Ovary (tissue), 9 donors: Measurements from ENCODE around the gene SLC9A9. TPM values are rescaled to one million over a fixed set of nuclear protein-coding genes. Genes with fewer than 3 reads are reported as not detected.

Experiments used
- DNase-seq, 5 donors: peaks; one replicate each; pipeline ENCODE4 v3.0.0-alpha.2; 2019 to 2020
- H3K27ac ChIP-seq, 2 donors: fragments of 200-600 bp; one replicate each; pipeline versions ENCODE4 v1.5.1 to v1.8.0; 2019 to 2022
- H3K27me3 ChIP-seq: fragments of 200-600 bp; one replicate; pipeline ENCODE4 v1.8.0; 2022
- H3K36me3 ChIP-seq: fragments of 200-600 bp; sonication (generic); one replicate; pipeline ENCODE4 v1.5.1; 2019
- H3K4me1 ChIP-seq: one replicate; pipeline ENCODE4 v1.8.1; 2013; ENCODE audit warnings: mild to moderate bottlenecking, moderate library complexity; ENCODE audit not compliant: insufficient read depth
- H3K4me3 ChIP-seq: fragments of 200-600 bp; sonication (generic); one replicate; pipeline ENCODE4 v1.5.1; 2017
- H3K9me3 ChIP-seq, 2 donors: fragments of 200-600 bp in 1 of 2; sonication (generic) in 1 of 2; one replicate each; pipeline versions ENCODE4 v1.5.1 to v1.8.1; 2013 to 2019; ENCODE audit warnings: mild to moderate bottlenecking in 1 of 2, moderate library complexity in 1 of 2
- CTCF ChIP-seq, 3 donors: fragments of 450-650 bp in 2 of 3; fragments of 200-600 bp in 1 of 3; IDR thresholded peaks; one replicate each; pipeline versions ENCODE4 v1.5.1 to v1.8.0; 2016 to 2022; ENCODE audit warnings: antibody characterized with exemption in 3 of 3, mild to moderate bottlenecking in 1 of 3
- EP300 ChIP-seq: sonication (generic); formaldehyde crosslinking; IDR thresholded peaks from one replicate; pipeline ENCODE4 v1.6.1; 2017; ENCODE audit warnings: antibody characterized with exemption
- POLR2A ChIP-seq: fragments of 450-650 bp; IDR thresholded peaks from one replicate; pipeline ENCODE4 v1.6.1; 2017; ENCODE audit warnings: antibody characterized with exemption, mild to moderate bottlenecking, moderate library complexity
- WGBS, 3 donors: extraction: QIAGEN DNeasy Blood & Tissue Kit in 1 of 3; methylation state at CpG; one replicate each; pipeline versions ENCODE4 v1.1.5 to v1.1.7; 2013 to 2017; 5-methylcytosine and 5-hydroxymethylcytosine counted together
- intact Hi-C, 4 donors: fragments of 100-400 bp; cut with DNase I; formaldehyde crosslinking; loops; one replicate each; pipeline versions ENCODE4 v1.11.0 to v1.15.1; 2022 to 2023
- polyA plus RNA-seq, 2 donors: library from polyadenylated mRNA; stranded (reverse); fragments of 200-250 nt in 1 of 2; fragments of 350-450 nt in 1 of 2; fragmentation: Illumina TruSeq in 1 of 2; extraction: RNeasy Lipid Tissue Mini Kit (QIAGEN cat#74804) in 1 of 2; gene quantifications; one replicate each; pipeline ENCODE4 v1.2.3, GENCODE V29; 2013 to 2014
- total RNA-seq, 7 donors: library from RNA; depleted of rRNA in 2 of 7; stranded (reverse); fragments of >200 nt in 2 of 7; fragmentation: NEBNext Ultra II Directional in 3 of 7; extraction: Animal tissue kit (Norgen Biotek cat#: 25700) in 3 of 7; gene quantifications; one replicate each; pipeline versions ENCODE4 v1.1.0 to v1.2.4, GENCODE V29; 2016 to 2023
- donor health status: DM: no; HTN: no; CAD: no; lungs with moderate emphysema.
- donor health status: DM: no; HTN: no; CAD: no.
- donor health status: Bipolar disorder and iron deficiency.
- donor health status: DM: yes; HTN: yes; CAD: no.
- donor health status: DM: no; HTN: no; CAD: no.
- donor health status: DM: yes; HTN: yes; CAD: no.

SLC9A9 gene
- total and polyA plus RNA-seq, 9 donors = 7.0 to 22.7 (median 13.5) TPM

- TF ChIP-seq EP300 (no peak), CTCF (IDR thresholded peaks at IDR 0.05) (no peak), POLR2A (no peak)
- no peak for DNase-seq
Observed at GRCh38 chr3:143633816-143634215, 214.5 kb downstream of the SLC9A9 start.

GRCh38 chr3:143629726-143630125 is 218.5 kb downstream of the SLC9A9 start:
- intact Hi-C loops = no loop called here
- Histone ChIP-seq H3K27ac (no peak overlapping the region), H3K9me3 (no peaks in the 10 kb centered on the region), H3K4me1 (no peaks in the 10 kb centered on the region), H3K4me3 (no peak overlapping the region), H3K36me3 (no peaks in the 10 kb centered on the region), H3K27me3 (no peaks in the 10 kb centered on the region)
- no peak for TF ChIP-seq CTCF (IDR thresholded peaks at IDR 0.05)
- no peak for TF ChIP-seq EP300
- TF ChIP-seq POLR2A = no peak
- DNase-seq = no peak

More at GRCh38 chr3:143633816-143634215, 214.5 kb downstream of the SLC9A9 start:
- H3K9me3 ChIP-seq = no peaks in the 10 kb centered on the region
- no peak overlapping the region for H3K4me3 ChIP-seq
- no peaks in the 10 kb centered on the region for H3K27me3 ChIP-seq
- H3K27ac ChIP-seq = no peak overlapping the region
- no peaks in the 10 kb centered on the region for H3K36me3 ChIP-seq
- intact Hi-C loops = no loop called here
- WGBS, 3 donors = 92 to 94% (median 93%) methylated on average over 3 of the region's 3 CpGs
- H3K4me1 ChIP-seq = no peaks in the 10 kb centered on the region

GRCh38 chr3:143628971-143629370 is 219.3 kb downstream of the SLC9A9 start:
- intact Hi-C loops = no loop called here
- 66 to 75% (median 72%) methylated on average over 3 of the region's 3 CpGs for WGBS, 3 donors
- no peak for DNase-seq
- H3K4me3 ChIP-seq = no peak overlapping the region
- no peaks in the 10 kb centered on the region for H3K9me3 ChIP-seq
- H3K27ac ChIP-seq = no peak overlapping the region
- TF ChIP-seq POLR2A (no peak), EP300 (no peak), CTCF (IDR thresholded peaks at IDR 0.05) (no peak)
- no peaks in the 10 kb centered on the region for H3K4me1 ChIP-seq
- H3K36me3 ChIP-seq = no peaks in the 10 kb centered on the region
- no peaks in the 10 kb centered on the region for H3K27me3 ChIP-seq

- 95 to 97% (median 96%) methylated on average over 5 of the region's 5 CpGs for WGBS, 3 donors
- Histone ChIP-seq H3K36me3 (no peaks in the 10 kb centered on the region), H3K9me3 (no peaks in the 10 kb centered on the region), H3K27me3 (no peaks in the 10 kb centered on the region), H3K4me1 (no peaks in the 10 kb centered on the region), H3K4me3 (no peak overlapping the region), H3K27ac (no peak overlapping the region)
- TF ChIP-seq POLR2A = no peak
- no peak for TF ChIP-seq EP300
- no peak for TF ChIP-seq CTCF (IDR thresholded peaks at IDR 0.05)
- intact Hi-C loops = no loop called here
- DNase-seq = no peak
Observed at GRCh38 chr3:143627336-143627735, 220.9 kb downstream of the SLC9A9 start.

- Histone ChIP-seq H3K27ac (no peak overlapping the region), H3K27me3 (no peaks in the 10 kb centered on the region), H3K4me1 (no peaks in the 10 kb centered on the region), H3K4me3 (no peak overlapping the region), H3K9me3 (no peaks in the 10 kb centered on the region), H3K36me3 (no peaks in the 10 kb centered on the region)
- WGBS, 3 donors = 86 to 97% (median 95%) methylated on average over 4 of the region's 4 CpGs
- no peak for DNase-seq
- TF ChIP-seq POLR2A (no peak), CTCF (IDR thresholded peaks at IDR 0.05) (no peak), EP300 (no peak)
- intact Hi-C loops = no loop called here
Observed at GRCh38 chr3:143619231-143619630, 229.0 kb downstream of the SLC9A9 start.
